OCI-LY7 (cell line): ENCODE measurements around the gene NOMO2.
"Not testable (repeated sequence)": the region's sequence is repeated elsewhere in the genome, so short reads cannot be mapped to it uniquely, and the experiment has no call there.

Experiments
- CTCF ChIP-seq: fragments of 200-600 bp; sonication (generic); conservative IDR thresholded peaks from 2 replicates; pipeline ENCODE4 v1.5.1; 2014; ENCODE audit warnings: mild to moderate bottlenecking, antibody characterized with exemption, low read length, moderate library complexity, mixed read lengths
- EZH2phosphoT487 ChIP-seq: fragments of 200-600 bp; sonication (generic); IDR thresholded peaks from 2 replicates; pipeline ENCODE4 v1.6.1; 2018; ENCODE audit warnings: low read depth, borderline replicate concordance, mild to moderate bottlenecking, mixed run types, antibody characterized with exemption, low read length, moderate library complexity, mixed read lengths

GRCh38 chr16:18415827-18416226, 146.1 kb downstream of the NOMO2 start:
- TF ChIP-seq CTCF, EZH2phosphoT487: not testable (repeated sequence)
